ENCODE measurements around the gene DERL3. TPM values are rescaled to one million over a fixed set of nuclear protein-coding genes. Genes with fewer than 3 reads are reported as not detected.

The DERL3 gene
- polyA plus RNA-seq, 6 donors from 2014 or later: 25.2 to 33.9 (median 26.4) TPM

- peaks cover 6 to 10% of the 10 kb centered on the region in 2 donors for H3K36me3 Mint-ChIP-seq
- DNase-seq (no peak), ATAC-seq (ENCODE audit: low read depth in 2 of 2) (no peak)
- peaks cover 53 to 80% (median 73%) of the 10 kb centered on the region in 3 donors for H3K4me1 Mint-ChIP-seq
- no peaks in the 10 kb centered on the region for H3K27me3 Mint-ChIP-seq
- H3K27ac Mint-ChIP-seq: peak overlapping the region in 5 of 6 donors; percentile 47 to 84 (median 71)
- H3K4me3 Mint-ChIP-seq: no peak overlapping the region
- no peaks in the 10 kb centered on the region for H3K9me3 Mint-ChIP-seq
Observed at GRCh38 chr22:23823331-23823791, 15.4 kb downstream of the DERL3 start.

GRCh38 chr22:23822101-23822671 is 16.6 kb downstream of the DERL3 start:
- no peaks in the 10 kb centered on the region for H3K27me3 Mint-ChIP-seq
- peak overlapping the region in 5 of 6 donors; percentile 82 to 99 (median 89) for H3K27ac Mint-ChIP-seq
- peaks cover 11 to 15% of the 10 kb centered on the region in 2 donors for H3K36me3 Mint-ChIP-seq
- peak overlapping the region in 4 of 8 donors; percentile 14 to 51 (median 31) for H3K4me3 Mint-ChIP-seq
- H3K4me1 Mint-ChIP-seq: peaks cover 57 to 80% (median 80%) of the 10 kb centered on the region in 3 donors
- DNase-seq (no peak), ATAC-seq (ENCODE audit: low read depth in 2 of 2) (no peak)
- no peaks in the 10 kb centered on the region for H3K9me3 Mint-ChIP-seq

GRCh38 chr22:23820748-23821211 is 18.0 kb downstream of the DERL3 start:
- Mint-ChIP-seq H3K9me3 (no peaks in the 10 kb centered on the region), H3K36me3 (peaks cover 13 to 18% of the 10 kb centered on the region in 2 donors), H3K27ac (peak overlapping the region; percentile 82 to 99 (median 91)), H3K4me3 (peak overlapping the region in 7 of 8 donors; percentile 13 to 88 (median 83)), H3K27me3 (no peaks in the 10 kb centered on the region), H3K4me1 (peaks cover 60 to 84% (median 79%) of the 10 kb centered on the region in 3 donors)
- ATAC-seq (ENCODE audit: low read depth in 2 of 2) (peak; percentile 91), DNase-seq (peak; percentile 41)

- Mint-ChIP-seq H3K27me3 (no peaks in the 10 kb centered on the region), H3K27ac (peak overlapping the region; percentile 80 to 95 (median 89)), H3K4me1 (peaks cover 44 to 77% (median 68%) of the 10 kb centered on the region in 3 donors), H3K36me3 (peaks cover 13 to 18% of the 10 kb centered on the region in 2 donors), H3K4me3 (peak overlapping the region in 7 of 8 donors; percentile 63 to 88 (median 82)), H3K9me3 (no peaks in the 10 kb centered on the region)
- ATAC-seq (ENCODE audit: low read depth in 2 of 2): peak; percentile 20 to 26
- DNase-seq: no peak
Observed at GRCh38 chr22:23818541-23818940, 20.3 kb downstream of the DERL3 start.

- H3K4me1 Mint-ChIP-seq: peaks cover 35 to 63% (median 56%) of the 10 kb centered on the region in 3 donors
- no peaks in the 10 kb centered on the region for H3K9me3 Mint-ChIP-seq
- peak overlapping the region in 4 of 8 donors; percentile 42 to 88 (median 50) for H3K4me3 Mint-ChIP-seq
- no peaks in the 10 kb centered on the region for H3K27me3 Mint-ChIP-seq
- DNase-seq (no peak), ATAC-seq (ENCODE audit: low read depth in 2 of 2) (no peak)
- peak overlapping the region in 5 of 6 donors; percentile 19 to 87 (median 77) for H3K27ac Mint-ChIP-seq
- peaks cover 8 to 13% of the 10 kb centered on the region in 2 donors for H3K36me3 Mint-ChIP-seq
Observed at GRCh38 chr22:23817146-23817545, 21.7 kb downstream of the DERL3 start.

- peak overlapping the region in 1 of 8 donors; percentile 20 for H3K4me3 Mint-ChIP-seq
- peaks cover 37 to 61% (median 54%) of the 10 kb centered on the region in 3 donors for H3K4me1 Mint-ChIP-seq
- H3K9me3 Mint-ChIP-seq: no peaks in the 10 kb centered on the region
- peaks cover 14 to 15% of the 10 kb centered on the region in 2 donors for H3K36me3 Mint-ChIP-seq
- H3K27ac Mint-ChIP-seq: peak overlapping the region in 3 of 6 donors; percentile 54 to 87 (median 82)
- no peaks in the 10 kb centered on the region for H3K27me3 Mint-ChIP-seq
- DNase-seq: no peak
- no peak for ATAC-seq (ENCODE audit: low read depth in 2 of 2)
Observed at GRCh38 chr22:23816156-23816976, 22.4 kb downstream of the DERL3 start.

- Mint-ChIP-seq H3K27ac (peak overlapping the region in 5 of 6 donors; percentile 54 to 88 (median 86)), H3K27me3 (no peaks in the 10 kb centered on the region), H3K4me3 (peak overlapping the region in 1 of 8 donors; percentile 18), H3K4me1 (peaks cover 35 to 59% (median 54%) of the 10 kb centered on the region in 3 donors), H3K9me3 (no peaks in the 10 kb centered on the region), H3K36me3 (peaks cover 16 to 20% of the 10 kb centered on the region in 2 donors)
- no peak for DNase-seq
- ATAC-seq (ENCODE audit: low read depth in 2 of 2): no peak
Observed at GRCh38 chr22:23815541-23816155, 23.2 kb downstream of the DERL3 start.

GRCh38 chr22:23812378-23812777 is 26.4 kb downstream of the DERL3 start:
- Mint-ChIP-seq H3K27ac (peak overlapping the region in 4 of 6 donors; percentile 23 to 69 (median 34)), H3K4me3 (no peak overlapping the region), H3K36me3 (peaks cover 13 to 17% of the 10 kb centered on the region in 2 donors), H3K9me3 (no peaks in the 10 kb centered on the region), H3K27me3 (no peaks in the 10 kb centered on the region), H3K4me1 (peaks cover 16 to 30% (median 27%) of the 10 kb centered on the region in 3 donors)
- ATAC-seq (ENCODE audit: low read depth in 2 of 2) (no peak), DNase-seq (no peak)

GRCh38 chr22:23806837-23807236 is 32.0 kb downstream of the DERL3 start:
- no peaks in the 10 kb centered on the region for H3K27me3 Mint-ChIP-seq
- H3K4me3 Mint-ChIP-seq: peak overlapping the region in 3 of 8 donors; percentile 10 to 73 (median 38)
- ATAC-seq (ENCODE audit: low read depth in 2 of 2): peak in 1 of 2 donors; percentile 13
- H3K36me3 Mint-ChIP-seq: peaks cover 19 to 20% of the 10 kb centered on the region in 2 donors
- no peaks in the 10 kb centered on the region for H3K9me3 Mint-ChIP-seq
- H3K4me1 Mint-ChIP-seq: peaks cover 48 to 61% (median 54%) of the 10 kb centered on the region in 3 donors
- peak overlapping the region in 5 of 6 donors; percentile 66 to 96 (median 75) for H3K27ac Mint-ChIP-seq
- no peak for DNase-seq

- H3K27me3 Mint-ChIP-seq: no peaks in the 10 kb centered on the region
- no peak for DNase-seq
- H3K4me3 Mint-ChIP-seq: peak overlapping the region in 3 of 8 donors; percentile 25 to 80 (median 73)
- H3K9me3 Mint-ChIP-seq: peaks cover 0 to 3% (median 0%) of the 10 kb centered on the region in 7 donors
- no peak for ATAC-seq (ENCODE audit: low read depth in 2 of 2)
- peaks cover 11 to 30% of the 10 kb centered on the region in 2 donors for H3K36me3 Mint-ChIP-seq
- peaks cover 58 to 71% (median 60%) of the 10 kb centered on the region in 3 donors for H3K4me1 Mint-ChIP-seq
- peak overlapping the region in 4 of 6 donors; percentile 53 to 96 (median 87) for H3K27ac Mint-ChIP-seq
Observed at GRCh38 chr22:23804781-23805291, 34.0 kb downstream of the DERL3 start.

- peak overlapping the region in 5 of 6 donors; percentile 92 to 99 (median 96) for H3K27ac Mint-ChIP-seq
- peak overlapping the region in 6 of 8 donors; percentile 47 to 76 (median 70) for H3K4me3 Mint-ChIP-seq
Observed at GRCh38 chr22:23803001-23803819, 35.6 kb downstream of the DERL3 start.

GRCh38 chr22:23801886-23802377 is 36.9 kb downstream of the DERL3 start:
- ATAC-seq (ENCODE audit: low read depth in 2 of 2): no peak
- H3K4me3 Mint-ChIP-seq: peak overlapping the region in 6 of 8 donors; percentile 59 to 81 (median 73)
- peaks cover 57 to 86% (median 69%) of the 10 kb centered on the region in 3 donors for H3K4me1 Mint-ChIP-seq
- no peak for DNase-seq
- no peaks in the 10 kb centered on the region for H3K27me3 Mint-ChIP-seq
- peaks cover 0 to 3% (median 0%) of the 10 kb centered on the region in 7 donors for H3K9me3 Mint-ChIP-seq
- H3K36me3 Mint-ChIP-seq: peaks cover 11 to 30% of the 10 kb centered on the region in 2 donors
- peak overlapping the region; percentile 72 to 99 (median 98) for H3K27ac Mint-ChIP-seq

More at GRCh38 chr22:23803001-23803819, 35.6 kb downstream of the DERL3 start:
- no peaks in the 10 kb centered on the region for H3K27me3 Mint-ChIP-seq
- ATAC-seq (ENCODE audit: low read depth in 2 of 2) (no peak), DNase-seq (no peak)
- peaks cover 11 to 30% of the 10 kb centered on the region in 2 donors for H3K36me3 Mint-ChIP-seq
- H3K4me1 Mint-ChIP-seq: peaks cover 63 to 87% (median 69%) of the 10 kb centered on the region in 3 donors
- peaks cover 0 to 3% (median 0%) of the 10 kb centered on the region in 7 donors for H3K9me3 Mint-ChIP-seq
